Osteoblast (primary cell): ENCODE measurements around the gene SMC6. TPM values are rescaled to one million over a fixed set of nuclear protein-coding genes. Genes with fewer than 3 reads are reported as not detected.

Experiments
- DNase-seq: peaks from one replicate; pipeline ENCODE4 v3.0.0; 2011; ENCODE audit warnings: low spot score, mixed read lengths; ENCODE audit not compliant: insufficient read length; ENCODE audit errors: missing footprints
- H2AFZ ChIP-seq: 2 replicates; pipeline ENCODE4 v1.6.0; 2011; ENCODE audit warnings: mild to moderate bottlenecking, low read length
- H3K27ac ChIP-seq: 2 replicates; pipeline ENCODE4 v1.5.1; 2011; ENCODE audit warnings: mild to moderate bottlenecking, low read depth, low read length, moderate library complexity
- H3K27me3 ChIP-seq: 2 replicates; pipeline ENCODE4 v1.6.0; 2012; ENCODE audit warnings: mild to moderate bottlenecking, control low read depth, inconsistent platforms, low read length, moderate library complexity; ENCODE audit not compliant: insufficient read depth
- H3K36me3 ChIP-seq: 2 replicates; pipeline ENCODE4 v1.5.1; 2011; ENCODE audit warnings: mild to moderate bottlenecking, low read length, control low read depth, moderate library complexity; ENCODE audit not compliant: insufficient read depth
- H3K4me1 ChIP-seq: 2 replicates; pipeline ENCODE4 v1.5.1; 2011; ENCODE audit warnings: mild to moderate bottlenecking, low read length, control low read depth, moderate library complexity; ENCODE audit not compliant: insufficient read depth
- H3K4me2 ChIP-seq: 2 replicates; pipeline ENCODE4 v1.6.0; 2011; ENCODE audit warnings: mild to moderate bottlenecking, low read length; ENCODE audit not compliant: insufficient read depth
- H3K4me3 ChIP-seq: fragments of 200-600 bp; sonication (generic); 3 replicates; pipeline ENCODE4 v1.5.1; 2012; ENCODE audit warnings: mild to moderate bottlenecking, low read length, inconsistent platforms; ENCODE audit not compliant: insufficient read depth
- H3K79me2 ChIP-seq: 2 replicates; pipeline ENCODE4 v1.6.0; 2012; ENCODE audit warnings: mild to moderate bottlenecking, low read length, control low read depth, inconsistent platforms; ENCODE audit not compliant: insufficient read depth
- H3K9me3 ChIP-seq: 2 replicates; pipeline ENCODE4 v1.5.1; 2011; ENCODE audit warnings: low read depth, low read length, control low read depth
- H4K20me1 ChIP-seq: 2 replicates; pipeline ENCODE4 v1.6.0; 2012; ENCODE audit warnings: mild to moderate bottlenecking, low read length, control low read depth; ENCODE audit not compliant: insufficient read depth
- total RNA-seq: library from RNA; depleted of rRNA; stranded (reverse); fragments of >200 nt; gene quantifications from 2 replicates; pipeline ENCODE4 v1.2.3, GENCODE V29; 2012
- TF ChIP-seq, protein P1 (sequence below): IDR thresholded peaks from 2 replicates; pipeline ENCODE4 v1.5.1; 2011; ENCODE audit warnings: mild to moderate bottlenecking, low read depth, low read length, moderate library complexity; ENCODE audit errors: extremely low read depth

Gene SMC6
- total RNA-seq, 1 donor, result 22.4 TPM

DNA sequence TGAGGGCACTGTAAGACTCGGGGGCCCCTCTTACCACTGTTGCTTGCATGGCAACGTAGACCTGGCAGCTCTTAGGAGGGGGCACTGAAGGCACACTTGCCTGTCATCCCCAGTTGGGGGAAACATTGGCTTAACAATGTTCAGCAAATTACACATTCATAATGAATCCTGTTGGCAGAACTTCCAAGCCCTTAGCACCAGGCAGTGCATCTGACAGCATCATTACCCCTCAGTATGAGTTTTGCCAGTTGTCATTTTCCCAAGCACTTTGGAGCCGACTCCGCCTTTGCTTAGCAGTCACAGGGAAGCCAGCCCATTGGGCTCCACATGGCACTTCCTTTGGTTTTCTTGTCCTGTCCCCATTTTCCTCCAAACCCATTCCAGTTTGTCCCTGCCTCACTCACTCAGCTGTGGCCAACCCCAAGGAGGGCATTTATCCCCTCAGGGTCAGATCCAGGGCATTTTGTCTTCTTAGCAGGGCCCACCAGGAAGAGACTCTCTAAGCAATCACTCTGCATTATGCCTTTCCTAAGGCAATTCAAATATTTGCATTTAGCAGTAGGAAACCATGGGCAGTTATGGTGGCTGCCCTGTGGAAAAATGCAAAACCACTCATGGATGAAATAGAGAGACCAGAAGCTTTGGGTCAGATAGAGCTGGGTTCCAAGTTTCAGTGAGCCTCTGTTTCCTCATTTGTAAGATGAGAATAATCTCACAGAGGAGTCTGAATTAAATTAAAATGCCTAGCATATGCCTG lies 139.3 kb downstream of the SMC6 start:
- TF ChIP-seq, protein P1, sequence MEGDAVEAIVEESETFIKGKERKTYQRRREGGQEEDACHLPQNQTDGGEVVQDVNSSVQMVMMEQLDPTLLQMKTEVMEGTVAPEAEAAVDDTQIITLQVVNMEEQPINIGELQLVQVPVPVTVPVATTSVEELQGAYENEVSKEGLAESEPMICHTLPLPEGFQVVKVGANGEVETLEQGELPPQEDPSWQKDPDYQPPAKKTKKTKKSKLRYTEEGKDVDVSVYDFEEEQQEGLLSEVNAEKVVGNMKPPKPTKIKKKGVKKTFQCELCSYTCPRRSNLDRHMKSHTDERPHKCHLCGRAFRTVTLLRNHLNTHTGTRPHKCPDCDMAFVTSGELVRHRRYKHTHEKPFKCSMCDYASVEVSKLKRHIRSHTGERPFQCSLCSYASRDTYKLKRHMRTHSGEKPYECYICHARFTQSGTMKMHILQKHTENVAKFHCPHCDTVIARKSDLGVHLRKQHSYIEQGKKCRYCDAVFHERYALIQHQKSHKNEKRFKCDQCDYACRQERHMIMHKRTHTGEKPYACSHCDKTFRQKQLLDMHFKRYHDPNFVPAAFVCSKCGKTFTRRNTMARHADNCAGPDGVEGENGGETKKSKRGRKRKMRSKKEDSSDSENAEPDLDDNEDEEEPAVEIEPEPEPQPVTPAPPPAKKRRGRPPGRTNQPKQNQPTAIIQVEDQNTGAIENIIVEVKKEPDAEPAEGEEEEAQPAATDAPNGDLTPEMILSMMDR, result no peak
- Histone ChIP-seq H3K36me3 (no peaks in the 10 kb centered on the region), H3K4me3 (no peak overlapping the region), H4K20me1 (no peaks in the 10 kb centered on the region), H3K9me3 (no peaks in the 10 kb centered on the region), H3K79me2 (no peaks in the 10 kb centered on the region), H2AFZ (no peak overlapping the region), H3K4me1 (peaks cover 17% of the 10 kb centered on the region), H3K27ac (no peak overlapping the region), H3K4me2 (no peak overlapping the region), H3K27me3 (no peaks in the 10 kb centered on the region)
- no peak for DNase-seq

Other genes with a start within 250 kb of the SMC6 start
- gene RAD51AP2, start 235.4 kb downstream of the SMC6 start, total RNA-seq, result not detected in 2 replicates
- 0.29 and 0.36 TPM in 2 replicates for gene VSNL1, start 213.1 kb downstream of the SMC6 start, total RNA-seq
- 8.3 and 12.4 TPM in 2 replicates for gene GEN1, start 328 bp upstream of the SMC6 start, total RNA-seq
- gene MSGN1, start 62.6 kb upstream of the SMC6 start, total RNA-seq, result not detected in 2 replicates
- gene KCNS3, start 124.9 kb upstream of the SMC6 start, total RNA-seq, result 1.8 and 2.7 TPM in 2 replicates